GM18526 (cell line): ENCODE data around the gene IMPG2.

Experiments
- POLR2A ChIP-seq: IDR thresholded peaks from 3 replicates; pipeline ENCODE4 v1.6.1; 2011; ENCODE audit not compliant: insufficient read length; ENCODE audit errors: extremely low read depth

IMPG2 gene

GRCh38 chr3:101189176-101189575, 131.2 kb downstream of the IMPG2 start:
- no peak for TF ChIP-seq POLR2A

- no peak for TF ChIP-seq POLR2A
Observed at GRCh38 chr3:101185341-101185740, 135.0 kb downstream of the IMPG2 start.

- TF ChIP-seq POLR2A: no peak
Observed at GRCh38 chr3:101184111-101184510, 136.3 kb downstream of the IMPG2 start.

GRCh38 chr3:101183151-101183550, 137.2 kb downstream of the IMPG2 start:
- TF ChIP-seq POLR2A: no peak

- no peak for TF ChIP-seq POLR2A
Observed at GRCh38 chr3:101182734-101183133, 137.6 kb downstream of the IMPG2 start.

- no peak for TF ChIP-seq POLR2A
Observed at GRCh38 chr3:101181801-101182200, 138.6 kb downstream of the IMPG2 start.

- no peak for TF ChIP-seq POLR2A
Observed at GRCh38 chr3:101179637-101180036, 140.7 kb downstream of the IMPG2 start.

GRCh38 chr3:101177577-101177976, 142.8 kb downstream of the IMPG2 start:
- no peak for TF ChIP-seq POLR2A
